HK-2 (cell line): Measurements from ENCODE around the gene DVL1.

Experiments used
- DNase-seq: peaks from one replicate; pipeline ENCODE4 v3.0.0-alpha.2; 2018; ENCODE audit not compliant: unreplicated experiment

DVL1 gene

DNA sequence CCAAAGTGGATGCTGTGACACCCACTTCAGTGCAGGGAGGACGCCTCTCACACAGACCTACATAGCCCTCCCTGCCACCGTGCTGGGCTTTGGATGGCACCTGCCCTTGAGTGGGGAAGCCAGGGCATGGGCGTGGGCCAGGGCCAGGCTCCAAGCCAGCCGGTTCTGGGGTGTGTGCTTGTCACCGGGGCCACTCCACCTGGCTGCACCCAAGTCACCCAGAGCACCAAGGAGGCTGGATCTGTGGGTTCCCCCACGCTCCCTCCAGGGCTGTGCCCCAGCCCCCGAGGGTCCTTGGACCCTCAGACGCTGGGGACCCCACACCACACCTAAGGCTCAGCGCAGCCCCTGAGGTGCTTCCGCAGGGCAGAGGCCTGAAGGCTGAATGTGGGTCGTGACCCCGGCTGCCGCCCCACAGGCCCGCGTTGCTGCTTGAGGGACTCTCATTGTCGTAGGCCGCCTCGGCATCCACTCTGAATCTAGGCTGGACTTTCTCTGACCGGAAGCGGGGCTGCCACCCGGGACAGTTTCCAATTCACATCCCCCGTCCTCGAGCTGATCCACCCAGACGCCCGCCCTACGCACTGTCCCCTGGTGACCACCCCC is 7.7 kb upstream of the DVL1 start:
- DNase-seq, result no peak

DNA sequence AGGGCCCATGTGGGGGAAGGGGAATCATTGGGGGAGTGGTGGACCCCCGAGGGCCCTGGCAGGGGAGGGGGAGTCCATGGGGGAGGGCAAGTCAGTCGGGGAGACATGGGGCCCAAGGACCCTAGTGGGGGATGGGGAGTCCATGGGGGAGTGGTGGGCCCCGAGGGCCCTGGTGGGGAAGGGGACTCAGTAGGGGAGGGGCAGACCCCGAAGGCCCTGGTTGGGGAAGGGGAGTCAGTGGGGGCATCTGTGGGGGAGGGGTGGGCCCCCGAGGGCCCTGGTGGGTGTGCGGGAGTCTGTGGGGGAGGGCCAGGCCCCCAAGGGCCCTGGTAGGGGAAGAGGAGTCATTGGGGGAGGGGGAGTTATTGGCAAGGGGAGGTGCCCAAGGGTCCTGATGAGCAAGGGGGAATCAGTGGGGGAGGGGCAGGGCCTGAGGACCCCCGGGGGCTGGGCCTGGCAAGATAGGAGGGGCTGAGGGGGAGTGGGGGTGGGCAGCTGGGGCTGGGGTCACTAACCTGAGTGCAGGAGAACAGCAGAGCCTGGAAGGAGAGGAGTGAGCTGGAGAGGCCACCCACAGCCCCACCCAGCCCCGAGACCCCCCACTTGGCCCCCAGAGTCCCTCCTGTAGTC is 7.1 kb upstream of the DVL1 start:
- DNase-seq, result no peak

DNA sequence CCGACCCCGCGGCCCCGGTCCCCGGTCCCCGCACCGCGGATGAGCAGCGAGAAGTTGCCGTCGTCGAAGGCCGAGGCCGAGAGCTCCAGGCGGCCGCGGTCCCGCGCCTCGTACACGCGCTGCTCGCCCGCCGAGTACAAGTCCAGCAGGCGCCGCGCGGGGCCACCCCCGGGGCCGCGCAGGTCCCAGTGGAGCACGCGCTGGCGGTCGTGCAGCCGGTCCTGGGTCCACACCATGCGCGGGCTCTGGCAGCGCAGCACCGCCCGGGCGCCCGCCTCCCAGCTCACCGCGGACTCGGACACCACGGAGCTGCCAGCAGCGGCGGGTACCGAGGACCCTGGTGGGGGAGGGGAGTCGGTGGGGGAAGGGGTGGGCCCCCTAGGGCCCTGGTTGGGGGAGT is 6.2 kb upstream of the DVL1 start:
- no peak for DNase-seq

DNA sequence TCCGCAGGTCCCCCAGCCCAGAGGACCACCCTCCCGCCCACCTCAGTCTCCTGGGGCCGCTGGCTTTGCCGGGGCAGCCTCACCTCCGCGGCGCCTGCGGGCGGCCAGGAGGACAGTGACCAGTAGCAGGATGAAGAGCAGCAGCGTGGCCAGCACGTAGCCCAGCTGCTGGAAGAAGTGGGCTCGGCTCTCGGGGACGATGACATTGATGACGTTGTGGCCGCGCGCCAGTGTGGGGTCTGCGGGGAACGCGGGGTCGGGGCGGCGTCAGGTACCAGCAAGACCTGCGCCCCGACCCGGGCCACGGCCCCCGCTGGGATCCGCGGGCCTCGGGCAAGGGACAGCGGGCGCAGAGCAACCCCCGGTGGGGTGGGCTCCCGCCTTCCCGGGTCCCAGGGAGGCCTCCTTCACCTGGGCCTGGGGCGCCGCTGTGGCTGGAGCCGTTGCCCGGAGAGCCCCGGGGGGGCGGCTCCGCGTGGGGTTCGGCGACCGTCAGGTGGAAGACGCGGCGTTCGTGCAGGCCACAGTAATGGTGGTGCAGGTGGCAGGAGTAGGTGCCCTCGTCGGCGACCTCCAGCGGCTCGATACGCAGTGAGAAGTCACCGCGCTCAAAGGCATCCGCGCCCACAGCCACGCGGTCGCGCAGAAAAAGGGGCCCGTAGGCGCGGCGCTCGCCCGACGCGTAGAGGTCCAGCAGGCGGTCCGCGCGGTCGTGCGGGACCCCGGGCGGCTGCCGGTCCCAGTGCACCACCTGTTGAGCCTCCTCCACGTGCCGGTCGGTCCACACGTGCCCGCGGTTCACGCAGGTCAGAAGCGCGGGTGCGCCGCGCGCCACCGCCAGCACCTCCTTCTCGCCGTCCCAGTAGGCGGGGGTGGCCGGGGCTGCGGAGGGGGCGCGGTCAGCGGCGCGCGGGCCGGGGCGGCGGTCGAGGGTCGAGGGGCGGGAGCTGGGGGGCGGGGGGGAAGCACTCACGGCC is 5.3 kb upstream of the DVL1 start:
- no peak for DNase-seq

DNA sequence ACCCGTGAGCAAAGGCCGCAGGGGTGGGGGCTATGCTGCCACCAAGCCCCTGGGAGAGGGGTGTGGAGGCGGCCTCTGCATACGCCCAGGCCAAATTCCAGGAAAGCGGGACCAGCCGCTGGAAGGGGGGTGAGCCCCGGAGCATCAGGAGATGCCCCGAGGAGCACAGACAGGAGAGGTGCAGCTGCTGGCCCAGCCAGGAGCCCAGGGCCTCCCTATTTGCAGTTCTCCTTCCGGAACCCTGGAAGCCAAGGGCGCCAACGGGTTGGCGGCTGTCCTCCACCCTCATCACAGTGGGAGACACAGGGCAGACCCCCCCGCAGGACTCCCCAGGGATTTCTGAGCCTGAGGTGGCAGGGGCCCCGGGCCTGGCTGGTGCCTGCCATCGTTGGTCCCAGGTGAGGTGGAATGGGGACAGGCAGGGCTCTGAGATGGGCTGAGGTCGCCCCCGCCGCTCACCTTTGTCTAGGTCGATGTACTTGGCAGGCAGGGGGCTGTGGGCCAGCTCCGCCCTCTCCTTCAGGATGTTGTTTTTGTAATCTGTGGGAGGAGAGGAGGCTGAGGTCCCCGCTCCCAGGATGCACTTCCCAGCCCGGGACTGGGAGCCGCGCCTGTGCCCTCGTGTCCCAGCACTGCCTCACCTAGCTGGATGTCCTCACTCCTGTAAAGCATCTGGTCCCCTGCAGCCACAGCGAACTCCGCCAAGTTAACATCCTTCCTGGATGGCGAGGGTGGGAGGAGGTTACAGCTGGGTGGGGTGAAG is 4.4 kb upstream of the DVL1 start:
- DNase-seq, result no peak

DNA sequence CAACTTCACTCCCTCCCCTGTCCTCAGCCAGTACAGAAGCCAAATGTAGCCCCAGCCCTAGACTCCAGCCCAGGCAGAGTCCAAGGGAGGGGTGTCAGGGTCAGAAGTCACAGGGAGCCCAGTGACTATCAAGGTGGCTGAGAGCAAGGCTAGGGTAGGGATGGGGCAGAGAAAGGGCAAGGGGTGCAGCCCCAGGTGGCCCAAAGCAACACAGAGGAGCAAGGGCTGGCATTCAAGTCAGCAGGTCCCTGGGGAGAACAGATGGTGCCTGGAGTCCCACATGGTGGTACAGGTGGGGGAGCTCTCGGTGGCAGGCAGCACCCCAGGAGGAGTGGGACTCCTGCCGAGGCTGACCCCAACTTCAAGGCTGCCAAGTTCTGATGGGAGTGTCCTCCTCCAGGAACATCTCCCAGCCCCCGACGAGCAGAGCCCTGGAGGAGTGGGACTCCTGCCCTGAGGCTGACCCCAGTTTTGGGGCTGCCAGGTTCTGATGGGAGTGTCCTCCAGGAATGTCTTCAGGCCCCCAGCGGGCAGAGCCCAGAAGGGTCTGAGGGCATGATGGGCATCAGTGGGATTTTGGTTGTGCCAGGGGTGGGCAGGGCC is 3.7 kb upstream of the DVL1 start:
- no peak for DNase-seq

DNA sequence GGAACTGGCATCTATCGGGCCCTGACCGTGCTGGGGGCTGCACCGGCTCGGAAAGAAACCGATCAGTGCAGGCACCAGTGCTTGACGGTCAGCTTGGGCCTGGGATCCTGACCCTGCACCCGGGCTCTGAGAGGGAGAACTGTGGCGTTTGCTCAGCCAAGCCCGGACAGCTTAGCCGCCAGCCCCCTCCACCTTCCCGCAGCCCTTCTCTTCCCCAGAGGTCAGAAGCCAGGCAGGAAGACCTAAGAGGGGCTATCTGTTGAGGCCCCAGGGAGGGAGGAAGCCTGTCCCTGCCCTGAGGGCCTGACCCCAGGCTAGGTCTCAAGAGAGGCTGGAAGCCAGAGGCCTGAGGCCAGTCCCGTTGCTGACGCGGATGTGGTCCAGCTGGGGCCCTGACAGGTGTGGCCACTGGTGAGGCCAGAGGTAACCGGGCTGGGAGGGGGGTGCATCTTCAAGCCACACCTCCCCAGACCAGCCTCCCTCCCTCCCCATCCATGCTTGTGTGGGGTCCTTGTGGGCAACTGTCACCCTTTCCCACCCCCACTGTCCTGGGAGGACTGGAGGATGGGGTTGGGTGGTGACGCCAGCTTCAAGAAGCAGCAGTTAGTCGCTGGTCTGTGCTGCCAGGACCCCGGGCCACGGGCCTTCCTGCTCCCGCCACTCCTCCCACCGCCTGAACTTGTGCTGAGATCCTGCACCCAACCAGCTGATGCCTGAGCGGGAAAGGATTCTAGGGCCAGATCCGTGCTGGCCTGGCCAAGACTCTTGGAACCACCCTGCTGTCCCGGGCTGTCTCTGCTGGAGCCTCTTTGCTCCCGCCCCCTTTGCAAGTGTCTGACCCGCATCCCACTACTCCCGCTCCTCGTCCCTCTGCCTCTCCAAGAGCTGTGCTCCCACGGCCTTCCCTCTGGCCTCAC is 2.6 kb upstream of the DVL1 start:
- no peak for DNase-seq

DNA sequence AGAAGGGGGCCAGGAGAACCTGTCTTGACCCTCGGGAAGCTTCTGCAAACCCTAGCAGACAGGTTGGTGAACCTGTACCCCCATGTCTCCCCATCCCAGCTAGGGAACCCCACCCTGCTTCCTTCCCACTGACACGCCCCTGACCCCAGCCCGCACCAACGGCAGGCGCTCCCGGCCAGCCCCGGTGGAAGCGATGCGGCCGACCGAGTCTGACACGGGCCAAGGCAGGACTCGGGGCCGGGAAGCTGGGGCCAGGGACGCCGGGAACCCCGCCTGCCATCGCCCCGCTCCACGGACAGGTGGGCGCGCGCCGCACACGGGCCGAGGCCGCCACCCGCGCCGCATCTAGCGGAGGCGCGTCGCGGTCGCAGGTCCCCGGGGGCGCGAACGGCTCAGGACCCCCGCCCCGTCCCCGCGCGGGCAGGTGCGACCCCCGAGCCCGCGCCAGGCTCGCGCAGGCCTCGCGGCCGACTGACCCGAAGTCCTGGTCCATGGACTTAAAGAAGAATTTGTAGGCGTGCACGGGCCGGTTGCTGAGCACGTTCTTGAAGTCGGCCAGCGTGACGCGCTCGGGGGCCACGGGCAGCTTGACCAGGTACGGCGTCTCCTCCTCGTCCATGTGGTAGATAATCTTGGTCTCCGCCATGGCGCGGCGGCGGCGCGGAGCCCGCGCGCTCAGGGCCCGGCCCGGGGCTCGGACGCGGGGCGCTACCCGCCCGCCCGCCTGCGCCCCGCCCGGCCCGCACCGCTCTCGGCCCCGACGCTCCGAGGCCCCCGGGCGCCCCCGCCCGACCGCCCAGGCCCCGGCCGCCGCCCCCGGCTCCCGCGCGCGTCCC is 580 bp downstream of the DVL1 start:
- DNase-seq, result peak; percentile 49

DNA sequence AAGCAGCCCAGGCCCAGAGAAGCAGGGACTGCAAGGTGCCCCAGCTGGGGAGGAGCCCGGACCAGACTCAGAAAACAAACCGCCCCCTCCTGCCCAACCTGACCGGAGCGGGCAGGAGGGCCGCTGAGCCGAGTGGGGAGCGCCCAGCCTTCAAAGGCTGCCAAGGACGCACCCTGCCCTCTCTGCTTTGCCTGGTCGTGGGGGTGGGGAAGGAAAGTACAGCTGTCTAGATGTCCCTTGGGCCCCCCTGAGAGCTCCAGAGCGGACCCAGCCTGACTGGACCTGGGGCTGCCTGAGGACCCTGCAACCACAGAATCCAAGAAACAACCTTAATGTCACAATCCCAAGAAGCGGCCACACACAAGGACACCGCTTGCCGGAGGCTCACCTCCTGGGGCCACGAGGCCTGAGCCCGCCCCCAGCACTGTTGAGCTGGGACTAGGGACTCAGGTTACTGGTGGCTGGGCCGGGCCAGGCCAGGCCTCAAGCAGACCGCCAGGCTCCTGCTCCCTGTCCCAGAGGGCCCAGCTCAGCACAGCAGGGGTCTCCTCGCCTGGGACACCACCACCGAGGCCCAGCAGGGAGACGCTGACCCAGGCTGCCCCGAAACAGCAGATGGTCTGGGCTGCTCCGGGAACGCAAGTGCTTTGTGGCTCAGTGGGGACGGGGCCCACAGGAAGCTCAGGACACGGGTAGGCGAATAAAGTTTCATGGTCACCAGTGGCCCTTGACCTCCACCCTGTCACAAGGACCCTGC is 1.4 kb downstream of the DVL1 start:
- DNase-seq, result peak; percentile 63

DNA sequence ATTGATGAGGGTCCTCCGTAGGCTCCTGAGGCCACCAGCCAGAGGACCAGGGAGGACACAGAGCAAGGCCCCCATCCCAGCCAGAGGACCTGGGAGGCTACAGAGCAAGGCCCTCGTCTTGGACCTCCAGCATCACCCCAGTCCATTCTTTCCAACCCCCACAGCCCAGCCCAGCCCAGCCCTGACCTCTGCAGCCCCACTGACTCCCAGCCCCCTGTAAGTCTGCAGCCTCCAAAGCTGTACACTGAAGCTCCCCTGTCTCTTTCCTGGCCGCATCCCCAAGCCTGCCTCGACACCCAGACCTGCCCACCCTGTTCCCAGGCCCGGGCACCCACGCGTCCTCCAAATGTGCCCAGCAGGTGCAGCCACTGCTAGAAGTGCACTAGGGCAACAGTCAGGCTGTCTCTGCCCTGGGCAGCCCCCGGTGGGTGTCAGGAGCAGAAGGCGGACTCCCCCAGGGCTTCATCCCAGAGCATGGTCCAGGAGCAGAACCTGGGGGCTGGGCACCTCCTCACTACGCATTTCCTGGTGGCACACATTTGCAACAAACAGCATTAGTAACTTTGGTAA is 2.1 kb downstream of the DVL1 start:
- DNase-seq, result no peak

DNA sequence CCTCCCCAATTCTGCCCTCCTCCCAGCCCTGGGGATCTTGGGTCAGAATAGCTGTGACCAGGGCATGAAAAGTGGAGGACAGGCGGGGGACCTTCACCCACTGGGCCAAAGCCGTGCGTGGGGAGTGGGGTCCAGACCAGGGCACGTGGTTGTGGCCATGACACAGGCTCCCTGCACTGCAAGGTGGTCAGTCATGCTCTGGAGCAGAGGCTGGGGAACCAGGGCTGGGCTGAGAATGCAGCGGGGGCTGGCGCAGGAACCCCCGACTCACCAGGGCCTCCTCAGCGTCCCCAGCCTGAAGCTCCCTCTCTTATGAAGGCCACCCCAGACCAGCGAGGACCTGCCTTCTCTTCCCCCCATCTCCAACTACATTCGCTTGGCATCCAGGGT is 2.7 kb downstream of the DVL1 start:
- no peak for DNase-seq

DNA sequence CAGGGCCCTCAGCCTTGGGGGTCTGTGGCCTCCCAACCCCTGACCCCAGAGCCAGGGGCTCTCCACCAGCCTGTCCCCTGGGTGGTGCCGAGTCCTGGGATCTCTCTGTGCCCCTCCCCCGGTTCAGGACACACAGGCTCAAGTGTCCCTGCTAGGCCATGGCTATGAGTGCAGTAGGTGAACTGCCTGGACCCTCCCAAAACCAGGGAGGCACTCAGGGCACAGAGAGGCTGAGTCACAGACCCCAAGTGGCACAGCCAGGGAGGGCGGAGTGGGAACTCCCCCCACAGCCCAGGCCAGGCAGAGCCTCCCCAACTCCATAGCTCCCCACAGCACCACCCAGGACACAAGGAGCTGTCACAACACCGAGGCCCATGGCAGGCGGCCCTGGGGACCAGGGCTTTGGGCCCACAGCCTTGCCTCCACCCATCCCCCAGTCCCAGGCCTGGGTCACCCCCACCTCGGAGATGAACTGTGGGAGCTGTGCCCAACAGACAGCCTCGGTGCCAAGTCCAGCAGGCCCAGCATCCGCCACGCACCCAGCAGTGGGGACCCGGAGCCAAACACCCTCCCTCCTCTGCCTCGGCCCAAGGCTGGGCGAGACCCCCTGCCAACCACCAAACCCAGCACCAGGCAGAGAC is 3.2 kb downstream of the DVL1 start:
- DNase-seq, result no peak

DNA sequence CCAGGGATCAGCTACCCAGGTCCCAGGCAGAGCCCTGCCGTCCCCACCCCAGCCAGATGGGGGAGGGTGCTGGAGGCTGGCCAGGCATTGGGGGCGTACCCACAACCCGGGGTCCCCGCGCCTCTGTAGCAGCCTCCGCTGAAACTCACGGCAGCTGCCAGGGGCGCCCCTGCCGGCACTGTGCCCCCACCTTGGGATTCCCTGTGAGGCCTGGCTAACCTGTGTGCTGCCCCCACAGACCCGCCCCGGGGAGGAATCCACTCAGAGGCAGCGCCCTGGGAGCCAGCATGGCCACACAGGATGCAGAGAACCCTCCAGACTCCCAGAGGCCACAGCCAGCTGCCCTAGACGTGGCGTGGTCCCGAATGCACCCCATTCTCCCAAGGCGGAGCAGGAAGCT is 3.8 kb downstream of the DVL1 start:
- DNase-seq, result no peak

DNA sequence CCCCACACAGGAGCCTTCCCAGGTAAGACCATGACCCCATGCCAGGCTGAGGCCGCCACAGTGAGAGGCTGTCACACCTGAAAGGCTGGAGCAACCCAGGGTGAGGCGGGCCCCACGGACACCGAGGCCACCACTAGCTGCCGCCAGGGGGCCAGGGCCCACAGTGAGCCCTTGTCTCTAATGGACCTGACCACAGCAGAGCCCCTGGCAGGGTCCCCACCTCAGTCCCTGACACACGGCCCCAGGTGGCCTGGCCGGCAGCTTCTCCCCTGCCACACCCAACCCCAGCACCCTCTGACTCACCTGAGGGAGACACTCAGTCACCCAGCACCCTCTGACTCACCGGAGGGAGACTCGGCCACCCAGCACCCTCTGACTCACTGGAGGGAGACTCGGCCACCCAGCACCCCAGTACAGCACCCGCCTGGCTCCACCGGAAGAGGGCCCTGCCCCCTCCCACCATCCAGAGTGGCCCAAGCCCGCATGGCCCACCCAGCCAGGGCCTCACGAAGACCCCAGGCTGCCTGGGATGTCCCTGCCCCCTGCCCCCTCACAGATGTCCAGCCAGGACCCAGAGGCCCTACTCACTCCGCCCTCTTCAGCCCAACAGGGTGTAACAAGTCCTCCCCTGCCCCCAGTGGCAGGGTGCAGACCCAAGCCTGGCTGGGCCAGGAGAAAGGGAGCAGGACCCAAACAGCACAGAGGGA is 4.4 kb downstream of the DVL1 start:
- peak; percentile 86 for DNase-seq

DNA sequence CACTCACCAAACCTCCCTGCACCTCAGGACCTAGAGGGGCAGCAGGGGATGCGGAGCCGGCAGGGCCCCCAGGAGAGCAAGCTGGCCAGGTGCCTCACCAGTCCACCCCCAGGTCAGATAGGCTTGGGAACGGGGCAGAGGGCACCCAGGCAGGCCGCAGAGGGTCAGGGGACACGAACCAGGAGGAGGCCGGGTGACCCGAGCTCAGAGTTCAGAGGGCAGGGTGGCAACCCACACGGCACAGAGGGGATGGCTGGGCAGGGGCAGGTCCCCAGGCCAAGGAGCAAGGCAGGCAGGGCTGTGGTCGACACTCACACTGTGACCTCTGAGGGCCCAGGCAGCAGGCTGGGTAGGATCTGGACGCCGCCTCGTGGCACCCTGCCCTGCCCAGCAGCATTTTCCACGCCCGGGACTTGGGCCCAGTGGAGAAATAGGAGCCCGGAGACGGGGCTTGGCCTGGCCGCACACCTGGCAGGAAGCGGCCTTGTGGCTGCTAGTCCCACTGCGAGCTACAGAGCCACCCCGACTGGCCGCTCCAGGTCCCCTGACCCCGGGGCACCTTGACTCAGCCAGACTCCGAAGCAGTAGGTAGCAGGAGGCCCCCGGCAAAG is 5.3 kb downstream of the DVL1 start:
- no peak for DNase-seq

DNA sequence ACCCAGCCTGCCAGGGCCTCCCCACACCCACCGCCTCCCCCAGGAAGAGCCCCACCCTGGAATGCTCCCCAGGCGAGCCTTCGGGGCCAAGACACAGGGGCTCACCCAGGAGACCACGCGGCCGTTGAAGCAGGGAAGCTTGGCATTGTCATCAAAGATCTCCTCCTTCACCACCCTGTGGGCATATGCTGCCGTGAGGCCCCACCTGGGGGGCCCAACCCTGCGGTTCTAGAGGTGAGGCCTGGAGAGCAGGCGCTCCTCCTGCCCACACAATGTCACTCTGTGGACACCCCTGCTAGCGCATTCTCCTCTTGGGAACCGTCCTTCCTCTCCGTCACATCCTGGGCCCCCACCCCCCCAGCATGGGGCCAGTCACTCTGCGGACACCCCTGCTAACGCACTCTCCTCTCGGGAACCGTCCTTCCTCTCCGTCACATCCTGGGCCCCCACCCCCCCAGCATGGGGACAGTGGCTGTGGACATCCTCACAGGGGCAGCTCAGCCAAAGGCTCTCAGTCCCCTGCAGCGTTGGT is 6.6 kb downstream of the DVL1 start:
- no peak for DNase-seq

DNA sequence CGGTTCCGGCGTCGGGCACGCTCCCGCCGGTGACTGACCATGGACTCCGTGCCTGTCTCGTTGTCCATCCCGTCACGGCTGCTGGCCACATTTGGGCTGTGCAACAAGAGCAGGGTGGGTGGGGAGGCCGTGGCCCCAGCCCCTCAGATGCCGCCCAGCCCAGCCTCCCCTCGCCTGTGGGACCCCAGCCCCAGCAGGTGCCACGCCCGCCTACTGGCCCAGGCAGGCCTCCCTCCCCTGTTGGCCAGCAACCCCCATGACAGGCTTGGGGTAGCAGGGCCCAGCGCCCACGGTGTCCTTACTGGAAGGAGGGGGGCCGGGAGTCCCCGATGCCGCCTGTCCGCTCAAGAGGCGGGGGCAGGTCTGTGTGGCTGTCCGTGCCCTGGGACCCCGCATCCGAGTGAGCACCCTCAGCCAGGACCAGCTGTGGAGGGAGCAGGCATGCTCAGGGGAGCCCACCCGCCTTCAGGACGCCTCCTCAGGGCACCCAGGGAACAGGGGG is 7.1 kb downstream of the DVL1 start:
- DNase-seq, result no peak
